ENCODE results near the gene SYDE1.

- TF ChIP-seq CTCF (conservative IDR thresholded peaks at IDR 0.05) (no peak), ZFX (IDR thresholded peaks at IDR 0.05) (no peak)
Measured at GRCh38 chr19:15120135-15121026, 13.2 kb downstream of the SYDE1 start.

Data from C4-2B (cell line).